RPMI7951 (cell line): ENCODE data around the gene DMRT3. TPM values are rescaled to one million over a fixed set of nuclear protein-coding genes. Genes with fewer than 3 reads are reported as not detected.

Experiments used
- DNase-seq: peaks from one replicate; pipeline ENCODE4 v3.0.0-alpha.2; 2012; ENCODE audit warnings: low read depth
- total RNA-seq: library from RNA; depleted of rRNA; stranded (reverse); fragments of >200 nt; shearing (Covaris generic); gene quantifications from 2 replicates; pipeline ENCODE4 v1.2.3, GENCODE V29; 2014; rRNA removed

Gene DMRT3, protein sequence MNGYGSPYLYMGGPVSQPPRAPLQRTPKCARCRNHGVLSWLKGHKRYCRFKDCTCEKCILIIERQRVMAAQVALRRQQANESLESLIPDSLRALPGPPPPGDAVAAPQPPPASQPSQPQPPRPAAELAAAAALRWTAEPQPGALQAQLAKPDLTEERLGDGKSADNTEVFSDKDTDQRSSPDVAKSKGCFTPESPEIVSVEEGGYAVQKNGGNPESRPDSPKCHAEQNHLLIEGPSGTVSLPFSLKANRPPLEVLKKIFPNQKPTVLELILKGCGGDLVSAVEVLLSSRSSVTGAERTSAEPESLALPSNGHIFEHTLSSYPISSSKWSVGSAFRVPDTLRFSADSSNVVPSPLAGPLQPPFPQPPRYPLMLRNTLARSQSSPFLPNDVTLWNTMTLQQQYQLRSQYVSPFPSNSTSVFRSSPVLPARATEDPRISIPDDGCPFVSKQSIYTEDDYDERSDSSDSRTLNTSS
- total RNA-seq = not detected in 2 replicates

DNA sequence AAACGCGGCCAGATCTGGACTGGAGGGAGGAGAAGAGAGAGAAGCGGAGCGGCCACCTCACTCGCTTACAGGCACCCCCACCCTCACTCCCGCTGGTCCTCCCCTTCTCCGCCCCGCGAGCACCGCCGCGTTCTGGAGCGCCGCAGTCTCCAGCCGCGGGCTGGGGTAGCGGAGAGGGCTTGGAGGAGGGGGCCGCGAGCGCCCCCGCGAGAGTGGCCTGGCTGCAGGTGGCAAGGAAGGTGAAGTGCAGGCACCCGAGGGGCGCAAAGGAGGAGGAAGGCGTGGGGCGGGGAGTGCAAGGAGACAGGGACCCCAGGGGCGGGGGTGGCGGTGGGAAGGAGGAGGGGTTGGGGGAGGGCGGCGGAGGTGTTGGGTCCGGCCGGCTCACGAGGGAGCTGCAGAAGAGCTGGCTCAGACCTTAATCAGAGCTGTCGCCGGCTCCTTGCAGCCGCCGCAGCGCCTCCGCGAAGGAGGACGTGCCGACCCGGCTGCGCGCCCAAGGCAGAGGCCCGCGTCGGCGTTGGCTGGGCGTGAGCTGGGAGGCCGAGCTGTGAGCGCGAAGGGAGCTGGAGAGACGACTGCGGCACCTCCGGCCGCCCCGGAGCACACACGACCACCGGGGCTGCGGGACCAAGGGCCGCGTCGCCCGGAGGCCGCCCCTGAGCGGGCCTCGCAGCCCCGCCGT, at the start of gene DMRT3:
Gene DMRT3, plus strand, starts transcription at position 398 of the 685 bp plus-strand sequence. CDS start 347 bp downstream, outside the sequence.
- DNase-seq = no peak

- DNase-seq = no peak
Measured at GRCh38 chr9:926976-927375, 49.5 kb upstream of the DMRT3 start.

- no peak for DNase-seq
Measured at GRCh38 chr9:928363-929042, 48.0 kb upstream of the DMRT3 start.

GRCh38 chr9:929719-930118, 46.7 kb upstream of the DMRT3 start:
- no peak for DNase-seq

DNA sequence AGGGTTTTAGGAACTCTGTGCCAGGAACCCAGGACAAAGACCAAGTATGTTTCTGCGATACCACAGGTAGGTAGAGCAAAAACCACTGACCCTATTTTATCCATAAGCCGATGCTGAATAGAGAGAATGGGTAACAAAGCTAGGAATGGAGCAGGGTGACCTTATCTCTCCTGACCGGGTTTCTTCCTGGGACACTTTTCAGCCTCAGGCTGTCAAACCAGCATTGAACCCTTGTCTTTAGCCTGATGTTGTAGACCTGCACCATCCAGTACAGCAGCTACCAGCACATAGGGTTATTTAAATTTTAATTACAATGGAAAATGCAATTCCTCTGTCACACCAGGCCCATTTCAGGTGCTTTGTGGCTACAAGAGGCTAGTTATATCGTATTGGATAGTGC, 43.1 kb upstream of the DMRT3 start:
- no peak for DNase-seq

- DNase-seq = peak; percentile 3
Measured at GRCh38 chr9:935348-935965, 41.0 kb upstream of the DMRT3 start.

DNA sequence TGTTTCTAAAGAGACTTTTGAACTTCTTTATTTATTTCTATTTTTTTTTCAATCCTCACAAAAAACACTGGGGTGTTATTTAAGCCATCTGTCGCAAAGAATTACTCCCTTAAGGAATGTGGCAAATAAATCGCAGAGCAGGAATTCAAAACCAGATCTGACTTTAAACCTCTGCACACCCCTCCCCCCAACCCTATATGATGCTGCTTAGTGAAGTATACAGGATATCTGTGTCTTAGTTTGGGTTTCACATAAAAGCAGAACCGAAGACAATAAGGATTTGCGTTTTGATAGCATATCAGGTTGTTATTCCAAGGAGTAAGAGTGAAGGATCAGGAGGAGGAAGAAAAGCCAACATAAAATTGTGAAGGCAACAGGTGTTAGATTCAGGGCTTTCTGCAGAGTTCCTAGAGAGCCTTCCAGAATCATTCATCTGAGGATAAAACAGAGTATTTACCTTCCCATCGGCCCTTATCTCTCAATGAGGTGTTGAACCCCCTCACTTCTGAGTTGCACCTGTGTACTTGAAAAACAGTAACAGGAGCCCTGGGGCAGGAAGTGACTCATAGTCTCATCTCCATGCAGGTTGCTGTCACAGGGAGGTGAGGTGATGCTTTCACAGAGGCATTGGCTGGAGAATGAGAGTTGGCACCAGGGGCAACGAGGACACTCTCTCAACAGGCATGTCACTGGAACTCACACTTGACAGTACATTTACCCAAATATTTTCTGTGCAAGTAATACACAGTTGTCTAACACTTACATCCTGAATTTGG, 33.5 kb upstream of the DMRT3 start:
- no peak for DNase-seq

GRCh38 chr9:947985-948384, 28.5 kb upstream of the DMRT3 start:
- no peak for DNase-seq

DNA sequence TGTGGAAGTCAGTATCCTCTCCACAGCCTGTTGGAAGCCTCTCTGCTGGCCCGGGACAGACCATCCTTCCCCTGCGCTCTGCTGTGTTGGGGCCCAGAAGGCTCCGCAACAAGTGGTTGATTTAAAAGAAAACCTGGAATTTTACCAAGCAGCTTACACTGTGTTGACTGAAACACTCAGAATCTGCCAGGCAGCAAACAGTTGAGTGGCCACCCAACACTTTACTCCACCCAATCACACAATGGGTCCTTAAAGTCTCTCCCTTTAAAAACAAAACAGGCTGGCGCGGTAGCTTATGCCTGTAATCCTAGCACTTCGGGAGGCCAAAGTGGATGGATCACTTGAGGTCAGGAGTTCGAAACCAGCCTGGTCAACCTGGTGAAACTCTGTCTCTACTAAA, 28.0 kb upstream of the DMRT3 start:
- no peak for DNase-seq

DNA sequence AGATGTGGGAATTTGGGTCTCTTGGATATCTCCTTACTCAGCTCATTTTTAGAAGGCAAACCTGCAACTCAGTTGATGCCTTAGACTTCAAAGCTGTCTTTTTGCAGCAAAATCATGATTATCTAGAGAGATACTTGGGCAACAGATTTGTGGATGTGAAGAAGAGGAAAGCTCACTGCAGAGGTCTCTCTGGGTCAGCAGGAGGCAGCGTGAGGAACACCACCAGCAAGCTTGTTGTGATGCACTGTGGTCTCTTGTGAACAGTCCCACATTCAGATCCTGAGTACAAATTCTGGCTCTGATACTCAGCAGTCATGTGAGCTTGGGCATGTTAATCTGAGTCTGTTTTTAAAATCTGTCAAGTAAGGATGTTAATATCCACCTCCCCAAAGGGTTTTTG, 26.3 kb upstream of the DMRT3 start:
- no peak for DNase-seq

GRCh38 chr9:952546-952945, 23.9 kb upstream of the DMRT3 start:
- no peak for DNase-seq

- DNase-seq = no peak
Measured at GRCh38 chr9:959105-959504, 17.4 kb upstream of the DMRT3 start.

- DNase-seq = no peak
Measured at GRCh38 chr9:959914-960313, 16.5 kb upstream of the DMRT3 start.

GRCh38 chr9:962023-962422, 14.4 kb upstream of the DMRT3 start:
- DNase-seq = no peak

DNA sequence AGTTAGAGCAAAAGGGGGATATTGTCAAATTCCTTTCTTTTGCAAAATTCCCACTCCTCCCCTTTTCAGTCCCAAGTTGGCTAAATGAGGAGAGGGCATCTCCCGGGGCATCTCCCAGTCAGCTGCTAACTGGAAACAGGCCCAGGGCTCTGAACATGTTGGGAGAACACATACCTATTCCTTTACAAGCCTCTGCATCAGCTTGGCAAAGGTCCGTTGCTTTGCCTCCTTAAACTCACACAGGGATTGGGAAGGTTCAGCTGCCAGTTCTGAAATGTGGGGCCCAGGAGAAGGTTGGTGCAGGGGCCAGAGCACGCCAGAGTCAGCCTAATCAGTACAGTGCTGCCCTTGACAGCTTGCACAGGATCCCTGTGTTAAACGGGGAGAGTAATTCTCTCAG, 11.0 kb upstream of the DMRT3 start:
- DNase-seq = no peak

DNA sequence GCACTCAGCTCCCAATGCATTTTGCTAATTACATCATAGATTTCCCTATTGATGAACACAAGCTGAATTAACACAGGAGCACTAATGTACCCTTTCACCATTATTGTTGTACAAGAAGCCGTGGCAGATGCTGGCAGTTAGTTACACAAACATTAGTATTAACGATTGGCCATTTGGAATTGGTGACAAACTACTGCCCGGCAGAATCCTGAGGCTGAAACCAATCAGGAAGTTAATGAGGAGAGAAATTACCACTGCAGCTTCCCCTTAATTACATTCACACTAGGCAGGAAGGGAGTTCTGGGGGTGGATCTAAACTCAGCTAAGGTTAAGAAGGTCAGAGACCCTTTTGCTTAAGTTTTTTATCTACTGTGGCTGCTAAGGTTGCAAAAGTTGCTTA, 9.6 kb upstream of the DMRT3 start:
- no peak for DNase-seq

- DNase-seq = no peak
Measured at GRCh38 chr9:967436-967835, 9.0 kb upstream of the DMRT3 start.

DNA sequence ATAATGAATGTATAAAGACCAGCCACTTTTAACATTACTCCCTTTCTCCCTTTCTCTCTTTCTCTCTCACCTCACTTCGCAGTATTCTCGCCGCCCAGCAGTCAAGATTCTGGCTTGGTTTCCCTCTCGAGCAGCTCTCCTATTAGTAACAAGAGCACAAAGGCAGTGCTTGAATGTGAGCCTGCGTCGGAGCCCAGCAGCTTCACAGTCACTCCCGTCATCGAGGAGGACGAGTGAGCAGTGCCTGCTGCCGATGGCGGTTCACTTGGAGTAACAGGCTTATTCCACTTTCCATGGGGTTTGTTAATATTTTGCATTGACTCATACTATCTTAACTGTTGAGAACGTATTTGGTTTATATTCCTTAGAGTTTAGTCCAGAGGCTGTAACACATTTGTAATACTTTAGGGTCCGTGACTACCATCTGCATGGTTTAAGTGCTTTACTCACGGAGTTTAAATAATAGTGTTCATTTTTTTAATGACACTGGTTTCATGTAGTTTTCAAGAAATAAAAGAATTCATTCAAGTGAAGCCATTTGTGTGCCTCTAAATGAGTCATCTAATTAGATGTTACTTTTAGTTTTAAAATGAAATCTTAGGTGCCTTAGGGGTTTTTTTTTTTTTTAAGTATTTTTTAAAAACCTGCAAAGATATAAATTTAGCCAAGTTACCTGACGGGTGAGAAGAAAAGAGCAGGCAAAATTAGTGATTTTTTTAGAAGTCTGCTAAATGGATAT, 8.4 kb upstream of the DMRT3 start:
- DNase-seq = peak; percentile 7

DNA sequence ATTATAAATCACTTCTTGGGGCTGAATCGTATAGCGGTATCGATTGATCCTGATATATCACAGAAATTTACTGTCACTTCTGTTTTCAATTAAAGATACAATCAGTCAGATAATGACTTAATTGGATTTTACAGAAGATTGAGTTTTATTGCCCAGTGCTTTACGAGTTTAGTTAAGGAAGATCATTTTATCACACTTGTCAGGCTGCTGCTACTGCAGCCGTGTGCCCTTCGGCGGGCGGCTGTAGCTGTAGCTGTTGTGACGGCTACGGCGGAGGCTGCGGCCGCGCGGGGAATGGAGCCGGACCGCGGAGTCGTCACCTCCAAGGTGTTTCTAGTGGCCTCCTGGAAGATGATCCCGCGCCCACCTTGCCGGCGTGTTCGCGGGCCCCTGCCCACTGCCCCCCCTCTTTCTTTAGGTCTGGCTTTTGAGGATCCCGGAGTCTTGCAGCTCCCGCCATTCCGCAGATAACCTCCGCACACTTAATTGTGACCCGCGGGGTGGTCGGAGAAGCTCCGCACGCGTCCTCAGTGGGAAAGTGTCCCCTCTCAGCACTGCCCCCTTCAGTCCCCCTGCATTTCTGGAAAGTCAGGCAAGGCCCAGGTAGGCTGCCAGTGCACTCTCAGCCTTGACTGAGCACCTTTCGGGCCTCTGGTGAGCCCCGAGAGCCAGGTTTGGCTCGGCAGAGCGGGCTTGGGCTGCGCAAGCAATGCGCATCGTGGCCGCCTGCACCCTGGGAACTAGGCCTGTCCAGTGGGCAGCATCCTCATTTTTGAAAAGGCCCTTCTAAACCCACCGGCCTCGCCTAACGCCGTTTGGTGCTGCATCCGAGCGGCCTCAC, 6.9 kb upstream of the DMRT3 start:
- DNase-seq = no peak
